ENCODE data around the gene ATP5F1D.
"Not testable (repeated sequence)": the region's sequence is repeated elsewhere in the genome, so short reads cannot be mapped to it uniquely, and the experiment has no call there.

ATP5F1D gene

GRCh38 chr19:1241417-1242095 lies at the start of gene ATP5F1D:
TSS of gene ATP5F1D (plus strand) at chr19:1241751. CDS start at chr19:1241851, 100 bp downstream.
- peak; percentile 96 for DNase-seq

DNA sequence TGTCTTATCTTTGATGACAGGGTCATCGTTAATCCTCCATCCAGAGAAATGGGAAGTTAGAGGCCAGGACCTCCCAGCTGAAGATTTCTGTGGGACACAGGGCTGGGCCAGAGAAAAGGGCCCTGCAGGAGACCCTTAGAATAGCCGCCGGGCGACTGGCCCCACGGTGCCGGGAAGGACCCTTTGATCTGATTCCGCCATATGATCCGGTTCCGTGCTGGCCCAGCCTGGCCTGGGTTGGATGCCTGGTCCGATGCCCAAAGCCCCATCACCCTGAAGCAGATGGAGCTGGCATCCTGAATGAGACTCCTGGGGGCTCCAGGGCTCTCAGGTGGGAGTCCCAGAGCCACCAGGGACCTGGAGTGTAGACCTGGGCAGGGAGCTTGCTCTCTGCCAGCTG lies 42.0 kb upstream of the ATP5F1D start:
- DNase-seq: no peak

DNA sequence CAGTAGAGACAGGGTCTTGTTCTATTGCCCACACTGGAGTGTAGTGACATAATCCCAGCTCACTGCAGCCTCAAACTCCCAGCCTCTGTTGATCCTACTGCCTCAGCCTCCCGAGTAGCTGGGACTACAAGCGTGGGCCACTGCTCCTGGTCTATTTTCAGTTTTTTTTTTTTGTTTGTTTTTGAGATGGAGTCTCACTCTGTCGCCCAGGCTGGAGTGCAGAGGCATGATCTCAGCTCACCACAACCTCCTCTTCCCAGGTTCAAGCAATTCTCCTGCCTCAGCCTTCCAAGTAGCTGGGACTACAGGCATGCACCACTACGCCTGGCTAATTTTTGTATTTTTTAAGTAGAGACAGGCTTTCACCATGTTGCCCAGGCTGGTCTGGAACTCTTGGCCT lies 40.9 kb upstream of the ATP5F1D start:
- not testable (repeated sequence) for DNase-seq

DNA sequence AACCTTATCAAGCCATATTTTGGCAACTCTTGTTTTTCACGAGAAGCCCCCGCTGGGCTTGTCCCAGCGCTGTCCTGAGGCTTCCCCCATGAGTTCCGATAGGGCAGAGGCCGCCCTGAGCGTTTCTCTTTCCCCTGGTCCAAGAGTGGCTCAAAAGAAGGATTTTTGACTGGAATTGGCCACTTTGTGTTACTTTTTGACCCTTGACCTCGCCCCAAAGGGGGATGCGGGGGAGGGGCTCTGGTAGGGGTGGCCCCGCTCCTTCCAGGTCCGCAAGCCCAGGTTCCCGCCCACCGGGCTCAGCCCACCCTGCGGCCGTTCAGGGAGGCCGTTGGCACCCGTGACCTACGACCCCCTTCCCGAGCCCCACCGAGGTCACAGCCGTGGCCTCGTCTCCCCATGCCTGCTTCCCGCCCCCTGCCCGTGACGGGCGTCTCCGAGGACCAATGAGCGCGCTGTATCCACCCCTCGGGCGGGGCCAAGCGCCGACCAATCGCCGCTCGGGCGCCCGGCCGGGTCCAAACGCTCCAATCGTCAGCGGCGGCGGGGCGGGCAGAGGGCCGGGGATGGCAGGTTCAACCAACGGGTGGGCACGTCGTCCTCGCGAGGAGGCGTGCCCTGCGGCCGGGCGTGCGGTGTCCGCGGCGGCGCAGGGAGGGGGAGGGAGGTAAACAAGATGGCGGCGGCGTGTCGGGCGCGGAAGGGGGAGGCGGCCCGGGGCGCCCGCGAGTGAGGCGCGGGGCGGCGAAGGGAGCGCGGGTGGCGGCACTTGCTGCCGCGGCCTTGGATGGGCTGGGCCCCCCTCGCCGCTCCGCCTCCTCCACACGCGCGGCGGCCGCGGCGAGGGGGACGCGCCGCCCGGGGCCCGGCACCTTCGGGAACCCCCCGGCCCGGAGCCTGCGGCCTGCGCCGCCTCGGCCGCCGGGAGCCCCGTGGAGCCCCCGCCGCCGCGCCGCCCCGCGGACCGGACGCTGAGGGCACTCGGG lies 36.1 kb upstream of the ATP5F1D start, which contains the start of gene STK11:
TSS of gene STK11 (plus strand) at position 665 of the 986 bp plus-strand sequence. CDS start 1,136 bp downstream, outside the sequence.
- peak; percentile 98 for DNase-seq

- no peak for DNase-seq
Measured at GRCh38 chr19:1206150-1206863, 35.2 kb upstream of the ATP5F1D start.

GRCh38 chr19:1206864-1207450 lies 34.6 kb upstream of the ATP5F1D start:
- no peak for DNase-seq

- DNase-seq: not testable (repeated sequence)
Measured at GRCh38 chr19:1208830-1209229, 32.7 kb upstream of the ATP5F1D start.

GRCh38 chr19:1210227-1210538 lies 31.4 kb upstream of the ATP5F1D start:
- no peak for DNase-seq

DNA sequence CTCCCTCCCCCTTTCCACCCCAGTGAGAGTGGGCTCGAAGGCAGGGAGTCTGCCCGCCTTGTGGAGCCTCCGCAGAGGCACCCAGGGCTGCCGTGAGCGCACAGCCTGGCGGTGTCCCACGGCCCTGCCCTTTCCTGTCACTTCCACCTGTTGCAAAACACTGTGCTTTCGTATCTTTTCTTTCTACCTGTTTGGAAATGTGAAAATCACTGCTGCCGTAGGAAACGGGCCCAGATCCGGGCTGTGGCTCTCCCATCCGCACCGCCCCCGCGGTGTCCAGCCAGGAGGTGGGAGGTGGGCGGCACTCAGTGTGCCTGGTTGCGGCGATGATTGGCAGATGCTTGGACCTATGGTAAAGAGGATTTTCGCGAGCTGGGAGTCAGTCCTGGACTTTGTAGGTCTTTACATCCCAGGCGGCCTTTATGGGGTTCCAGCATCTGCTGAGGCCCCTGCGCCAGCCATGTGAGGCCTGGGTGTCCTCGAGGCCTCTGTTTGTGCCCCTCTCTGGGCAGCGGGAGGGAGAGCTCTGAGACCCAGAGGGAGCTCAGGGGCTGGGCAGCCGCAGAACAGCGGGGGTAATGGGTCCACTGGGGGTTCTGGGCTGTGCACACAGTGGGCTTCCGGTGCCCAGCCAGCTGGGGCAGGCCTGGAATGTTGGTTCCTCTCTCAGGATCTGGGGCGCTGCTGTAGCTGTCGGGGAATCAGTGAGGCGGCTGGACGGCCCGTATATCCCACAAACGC lies 29.9 kb upstream of the ATP5F1D start:
- DNase-seq: no peak

DNA sequence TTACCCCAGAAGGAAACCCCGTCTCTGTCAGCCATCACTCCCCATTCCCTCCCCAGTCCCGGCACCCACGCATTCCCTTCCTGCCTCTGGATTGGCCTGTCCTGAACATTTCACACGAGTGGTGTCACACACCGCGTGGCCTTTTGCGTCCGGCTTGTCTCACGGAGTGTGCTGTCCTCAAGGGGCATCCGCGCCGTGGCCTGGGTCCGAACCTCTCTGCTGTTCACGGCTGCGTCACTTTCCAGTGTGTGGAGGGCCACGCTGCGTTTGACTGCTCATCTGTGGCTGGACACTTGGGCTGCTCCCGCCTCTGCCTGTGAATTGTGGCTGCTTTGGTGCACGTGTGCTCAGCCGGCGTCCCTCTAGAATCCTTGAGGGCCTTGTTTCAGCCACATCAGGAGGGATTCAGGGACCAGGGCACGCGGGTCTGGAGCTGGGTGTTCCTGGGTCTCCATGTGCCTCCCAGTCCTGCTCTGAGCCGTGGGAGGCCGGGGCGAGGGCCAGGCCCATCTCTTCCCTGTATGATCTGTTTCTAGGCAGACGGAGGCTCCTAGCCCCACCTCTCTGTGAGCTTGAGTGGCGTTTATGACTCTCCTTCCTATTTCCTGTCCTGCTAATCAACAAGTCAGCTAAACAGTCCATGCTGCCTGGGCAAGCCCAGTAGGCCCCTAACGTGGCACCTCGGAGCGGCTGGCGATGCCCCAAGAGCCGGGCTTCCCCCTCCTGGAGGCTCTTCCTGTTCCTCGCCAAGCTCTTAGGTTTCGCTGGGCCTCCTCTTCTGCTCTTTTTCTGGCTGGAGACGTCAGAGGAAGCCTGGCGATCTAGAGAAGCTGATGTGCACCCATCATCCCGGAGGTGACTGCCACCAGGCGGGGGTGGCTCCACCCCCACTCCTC lies 27.9 kb upstream of the ATP5F1D start:
- peak; percentile 78 for DNase-seq

DNA sequence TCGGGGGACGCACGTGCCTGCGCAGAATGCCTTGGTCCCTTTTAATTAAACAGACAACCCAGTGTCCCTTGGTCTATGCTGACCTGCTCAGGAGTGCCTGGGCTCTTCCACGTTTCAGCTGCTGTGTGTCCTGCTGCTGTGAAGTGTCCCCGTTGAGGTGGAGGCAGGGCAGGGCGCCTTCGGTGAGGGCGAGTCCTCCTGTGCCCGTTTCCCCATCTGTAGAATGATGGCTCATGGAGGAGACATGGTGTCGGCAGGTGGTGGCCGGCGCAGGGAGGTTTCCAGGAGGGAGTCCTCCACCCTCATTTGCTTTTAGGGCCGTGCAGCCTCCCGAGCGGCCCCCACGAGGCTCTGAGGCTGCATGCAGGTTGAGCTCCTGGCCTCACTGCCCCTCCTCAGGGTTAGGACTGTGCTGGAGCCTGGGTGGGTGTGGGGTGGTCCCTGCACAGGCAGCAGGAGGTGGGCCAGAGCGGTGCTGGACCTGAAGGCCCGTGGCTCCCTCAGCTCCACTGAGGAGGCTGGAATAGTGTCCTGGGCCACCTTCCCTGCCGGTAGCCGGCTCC lies 27.2 kb upstream of the ATP5F1D start:
- no peak for DNase-seq

GRCh38 chr19:1214862-1215731 lies 26.5 kb upstream of the ATP5F1D start:
- DNase-seq: no peak

GRCh38 chr19:1216756-1217155 lies 24.8 kb upstream of the ATP5F1D start:
- no peak for DNase-seq

DNA sequence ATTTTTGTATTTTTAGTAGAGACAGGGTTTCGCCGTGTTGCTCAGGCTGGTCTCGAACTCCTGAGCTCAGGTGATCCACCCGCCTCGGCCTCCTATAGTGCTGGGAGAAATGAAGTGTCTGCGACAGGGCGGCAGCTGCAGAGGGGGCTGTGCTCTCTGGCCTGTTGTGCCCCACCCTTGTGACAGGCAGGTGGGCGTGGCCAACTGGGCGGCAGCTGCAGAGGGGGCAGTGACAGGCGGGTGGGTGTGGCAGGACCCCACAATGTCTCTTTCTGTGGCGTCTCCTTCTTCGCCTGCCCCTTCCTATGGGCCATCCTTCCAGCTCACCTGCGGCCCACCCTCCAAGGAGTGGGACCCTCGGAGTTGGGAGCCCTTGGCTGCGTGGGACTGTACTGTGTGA lies 24.2 kb upstream of the ATP5F1D start:
- no peak for DNase-seq

- DNase-seq: no peak
Measured at GRCh38 chr19:1218751-1219567, 22.6 kb upstream of the ATP5F1D start.

GRCh38 chr19:1219786-1220476 lies 21.6 kb upstream of the ATP5F1D start:
- DNase-seq: no peak

- DNase-seq: no peak
Measured at GRCh38 chr19:1220477-1220930, 21.0 kb upstream of the ATP5F1D start.
